ENCODE data around the gene TPP1.

The TPP1 gene

DNA sequence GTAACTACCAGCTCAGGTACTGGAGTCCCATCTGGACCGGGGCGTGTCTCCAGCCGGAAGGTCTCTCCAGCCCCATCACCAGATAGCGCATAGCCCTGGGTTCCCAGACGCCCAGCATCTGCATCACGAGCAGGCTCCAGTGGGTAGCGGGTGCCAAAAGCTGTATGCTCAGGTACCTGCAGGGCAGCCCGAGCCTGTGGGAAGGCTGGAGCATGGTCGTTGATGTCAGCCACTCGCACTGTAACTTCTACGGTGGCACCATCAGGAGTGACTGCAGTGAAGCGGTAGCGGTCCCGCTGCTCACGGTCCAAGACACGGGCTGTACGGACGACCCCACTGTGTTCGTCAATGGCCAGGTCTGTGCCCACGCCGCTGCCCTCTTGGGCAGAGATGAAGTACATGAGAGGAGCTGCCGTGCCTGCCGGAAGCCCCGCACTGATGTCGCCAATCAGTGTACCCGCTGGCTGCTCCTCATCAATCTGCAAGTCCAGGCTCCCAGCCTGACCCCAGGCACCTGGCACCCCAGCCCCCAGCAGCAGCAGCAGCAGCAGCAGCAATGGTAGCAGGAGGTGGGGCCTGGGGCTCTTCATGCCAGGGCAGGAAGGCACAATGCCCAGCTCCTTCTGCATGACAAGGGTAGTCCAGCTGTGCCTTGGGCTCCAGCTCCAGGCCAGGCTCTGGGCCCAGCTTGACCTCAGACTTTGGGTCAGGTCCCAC is 21.9 kb upstream of the TPP1 start:
- no peaks in the 10 kb centered on the region for H3K79me2 ChIP-seq (ENCODE audit: insufficient read depth, low read depth)
- no peaks in the 10 kb centered on the region for H3K36me3 ChIP-seq (ENCODE audit: insufficient read depth)
- no peak overlapping the region for H3K4me3 ChIP-seq (IDR thresholded peaks at IDR 0.05; ENCODE audit: insufficient read depth, low read depth, low read length)
- no peak overlapping the region for H3K4me2 ChIP-seq
- no peak overlapping the region for H2AFZ ChIP-seq (ENCODE audit: low read depth)
- H3K27ac ChIP-seq, result no peak overlapping the region
- no peaks in the 10 kb centered on the region for H3K4me1 ChIP-seq (ENCODE audit: low read depth, poor library complexity, severe bottlenecking)
- no peaks in the 10 kb centered on the region for H3K27me3 ChIP-seq (ENCODE audit: insufficient read depth, low read depth)
- H4K20me1 ChIP-seq (ENCODE audit: insufficient read depth), result no peaks in the 10 kb centered on the region
- TF ChIP-seq, protein P1, sequence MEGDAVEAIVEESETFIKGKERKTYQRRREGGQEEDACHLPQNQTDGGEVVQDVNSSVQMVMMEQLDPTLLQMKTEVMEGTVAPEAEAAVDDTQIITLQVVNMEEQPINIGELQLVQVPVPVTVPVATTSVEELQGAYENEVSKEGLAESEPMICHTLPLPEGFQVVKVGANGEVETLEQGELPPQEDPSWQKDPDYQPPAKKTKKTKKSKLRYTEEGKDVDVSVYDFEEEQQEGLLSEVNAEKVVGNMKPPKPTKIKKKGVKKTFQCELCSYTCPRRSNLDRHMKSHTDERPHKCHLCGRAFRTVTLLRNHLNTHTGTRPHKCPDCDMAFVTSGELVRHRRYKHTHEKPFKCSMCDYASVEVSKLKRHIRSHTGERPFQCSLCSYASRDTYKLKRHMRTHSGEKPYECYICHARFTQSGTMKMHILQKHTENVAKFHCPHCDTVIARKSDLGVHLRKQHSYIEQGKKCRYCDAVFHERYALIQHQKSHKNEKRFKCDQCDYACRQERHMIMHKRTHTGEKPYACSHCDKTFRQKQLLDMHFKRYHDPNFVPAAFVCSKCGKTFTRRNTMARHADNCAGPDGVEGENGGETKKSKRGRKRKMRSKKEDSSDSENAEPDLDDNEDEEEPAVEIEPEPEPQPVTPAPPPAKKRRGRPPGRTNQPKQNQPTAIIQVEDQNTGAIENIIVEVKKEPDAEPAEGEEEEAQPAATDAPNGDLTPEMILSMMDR (conservative IDR thresholded peaks at IDR 0.05; ENCODE audit: low read depth, low read length), result no peak
- H3K9ac ChIP-seq, result no peak overlapping the region

DNA sequence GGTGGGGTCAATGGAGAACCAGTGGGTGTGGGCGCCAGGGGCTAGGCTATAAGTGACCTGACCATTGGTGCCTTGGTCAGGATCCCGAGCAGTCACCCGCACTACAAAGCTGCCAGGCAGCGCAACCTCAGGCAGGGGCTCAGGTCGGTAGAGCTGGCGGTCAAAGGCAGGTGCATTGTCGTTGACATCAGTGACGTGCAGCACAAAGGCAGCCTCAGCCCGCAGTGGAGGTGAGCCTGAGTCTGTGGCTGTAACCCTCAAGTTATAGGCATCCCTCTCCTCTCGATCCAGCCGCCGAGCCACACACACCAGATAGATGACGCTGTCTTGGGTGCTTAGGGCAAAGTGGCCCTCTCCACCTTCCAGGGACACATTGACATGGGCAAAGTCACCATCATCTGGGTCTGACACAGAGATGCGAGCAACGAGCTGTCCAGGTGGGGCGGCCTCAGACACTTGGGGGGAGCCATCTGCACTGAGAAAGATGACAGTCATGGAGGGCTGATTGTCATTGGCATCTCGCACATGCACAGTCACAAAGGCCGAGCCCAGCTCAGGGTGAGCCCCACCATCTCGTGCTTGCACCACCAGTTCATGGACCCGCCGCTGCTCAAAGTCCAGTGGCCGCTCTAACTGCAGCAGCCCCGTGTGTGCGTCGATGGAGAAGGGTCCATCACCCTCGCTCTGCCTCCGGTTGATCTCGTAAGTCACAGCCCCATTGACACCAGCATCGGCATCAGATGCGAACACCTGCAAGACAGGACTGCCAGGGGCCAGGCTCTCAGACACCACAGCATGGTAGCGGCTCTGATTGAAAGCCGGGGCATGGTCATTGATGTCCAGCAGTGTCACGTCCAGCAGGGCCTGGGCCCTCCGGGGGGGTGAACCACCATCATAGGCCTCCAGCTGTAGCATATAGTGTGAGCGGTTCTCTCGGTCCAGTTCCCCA is 21.1 kb upstream of the TPP1 start:
- Histone ChIP-seq H2AFZ (ENCODE audit: low read depth) (no peak overlapping the region), H3K36me3 (ENCODE audit: insufficient read depth) (no peaks in the 10 kb centered on the region), H3K27me3 (ENCODE audit: insufficient read depth, low read depth) (no peaks in the 10 kb centered on the region), H3K4me2 (no peak overlapping the region), H3K4me1 (ENCODE audit: low read depth, poor library complexity, severe bottlenecking) (no peaks in the 10 kb centered on the region), H3K4me3 (IDR thresholded peaks at IDR 0.05; ENCODE audit: insufficient read depth, low read depth, low read length) (no peak overlapping the region), H3K79me2 (ENCODE audit: insufficient read depth, low read depth) (no peaks in the 10 kb centered on the region), H3K9ac (no peak overlapping the region), H3K27ac (no peak overlapping the region), H4K20me1 (ENCODE audit: insufficient read depth) (no peaks in the 10 kb centered on the region)
- TF ChIP-seq, protein P1 (conservative IDR thresholded peaks at IDR 0.05; ENCODE audit: low read depth, low read length), result no peak

DNA sequence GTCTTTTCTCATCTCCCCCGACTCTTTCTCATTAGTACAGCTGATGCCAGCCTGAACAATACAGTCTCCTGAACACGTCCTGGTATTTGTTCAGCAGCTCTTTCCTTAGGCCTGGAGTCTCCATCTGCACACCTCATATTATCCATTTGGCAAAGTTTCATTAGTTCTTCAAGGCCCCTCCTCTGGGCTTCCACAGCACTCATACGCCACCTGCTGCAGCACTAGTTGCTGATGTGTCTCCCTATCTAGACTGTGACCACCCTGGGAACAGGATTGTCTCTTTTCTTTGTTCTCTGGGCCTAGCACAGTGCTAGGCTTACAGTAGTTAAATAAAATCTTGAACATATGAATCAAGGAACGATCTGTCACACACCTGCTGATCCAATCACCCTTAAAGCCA is 19.2 kb upstream of the TPP1 start:
- Histone ChIP-seq H3K4me1 (ENCODE audit: low read depth, poor library complexity, severe bottlenecking) (no peaks in the 10 kb centered on the region), H3K79me2 (ENCODE audit: insufficient read depth, low read depth) (no peaks in the 10 kb centered on the region), H3K36me3 (ENCODE audit: insufficient read depth) (no peaks in the 10 kb centered on the region), H3K4me2 (no peak overlapping the region), H3K27me3 (ENCODE audit: insufficient read depth, low read depth) (no peaks in the 10 kb centered on the region), H3K9ac (no peak overlapping the region), H2AFZ (ENCODE audit: low read depth) (no peak overlapping the region), H3K4me3 (IDR thresholded peaks at IDR 0.05; ENCODE audit: insufficient read depth, low read depth, low read length) (no peak overlapping the region), H4K20me1 (ENCODE audit: insufficient read depth) (no peaks in the 10 kb centered on the region), H3K27ac (no peak overlapping the region)
- TF ChIP-seq, protein P1 (conservative IDR thresholded peaks at IDR 0.05; ENCODE audit: low read depth, low read length), result no peak

DNA sequence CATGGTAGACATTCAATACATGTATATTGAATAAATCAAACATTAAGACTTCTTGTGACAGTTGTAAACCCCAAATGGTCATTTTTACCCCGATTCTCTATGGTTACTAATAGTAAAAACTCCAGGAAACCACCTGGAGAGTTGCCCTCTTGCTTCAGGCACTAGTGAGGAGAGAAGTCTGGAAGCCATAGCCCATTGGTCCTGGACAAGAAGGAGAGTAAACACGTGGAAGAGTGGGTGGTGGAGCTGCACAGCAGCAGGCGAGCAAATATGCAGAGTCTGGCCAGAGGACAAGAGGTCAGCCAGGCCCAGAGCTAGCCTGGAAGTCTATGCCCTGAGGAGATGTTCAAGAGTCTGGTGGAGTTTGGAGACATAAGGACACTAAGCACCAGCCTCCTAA is 18.6 kb upstream of the TPP1 start:
- H3K9ac ChIP-seq, result no peak overlapping the region
- H3K4me2 ChIP-seq, result no peak overlapping the region

More for the DNA sequence above, 18.6 kb upstream of the TPP1 start:
- Histone ChIP-seq H2AFZ (ENCODE audit: low read depth) (no peak overlapping the region), H4K20me1 (ENCODE audit: insufficient read depth) (no peaks in the 10 kb centered on the region), H3K36me3 (ENCODE audit: insufficient read depth) (no peaks in the 10 kb centered on the region), H3K27ac (no peak overlapping the region), H3K4me3 (IDR thresholded peaks at IDR 0.05; ENCODE audit: insufficient read depth, low read depth, low read length) (no peak overlapping the region), H3K79me2 (ENCODE audit: insufficient read depth, low read depth) (no peaks in the 10 kb centered on the region), H3K27me3 (ENCODE audit: insufficient read depth, low read depth) (no peaks in the 10 kb centered on the region), H3K4me1 (ENCODE audit: low read depth, poor library complexity, severe bottlenecking) (no peaks in the 10 kb centered on the region)
- TF ChIP-seq, protein P1 (conservative IDR thresholded peaks at IDR 0.05; ENCODE audit: low read depth, low read length), result no peak
